Activated naive CD4-positive, alpha-beta T cell treated with Interleukin-2 at 50 U/mL for 16 hours (primary cell): ENCODE results near the gene DUSP22.

Source experiments
- DNase-seq: peaks from one replicate; pipeline ENCODE4 v3.0.0-alpha.2; 2020

DUSP22 gene

DNA sequence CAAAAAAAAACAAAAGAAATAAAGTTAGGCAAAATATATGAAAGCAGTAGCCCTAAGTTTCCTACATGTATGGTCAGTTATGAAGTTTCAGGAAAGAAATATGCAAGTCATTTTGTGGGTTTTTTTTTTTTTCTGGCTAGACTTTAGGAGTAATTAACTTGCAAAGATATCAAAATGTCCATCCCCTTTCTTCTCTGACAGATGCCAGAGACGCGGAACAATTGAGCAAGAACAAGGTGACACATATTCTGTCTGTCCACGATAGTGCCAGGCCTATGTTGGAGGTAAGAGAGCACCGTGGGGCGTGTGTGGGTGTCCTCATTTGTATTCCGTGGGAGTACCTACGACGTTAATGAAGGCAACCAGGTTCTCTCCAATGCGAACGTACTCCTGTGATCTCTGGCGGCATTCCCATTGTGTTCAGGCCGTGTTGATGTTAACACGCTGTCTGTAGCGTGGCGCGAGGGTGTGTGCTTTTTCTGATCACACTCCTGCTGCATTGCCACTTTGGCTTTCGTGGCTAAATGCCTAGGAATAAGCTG lies 19.5 kb downstream of the DUSP22 start:
- DNase-seq = no peak

DNA sequence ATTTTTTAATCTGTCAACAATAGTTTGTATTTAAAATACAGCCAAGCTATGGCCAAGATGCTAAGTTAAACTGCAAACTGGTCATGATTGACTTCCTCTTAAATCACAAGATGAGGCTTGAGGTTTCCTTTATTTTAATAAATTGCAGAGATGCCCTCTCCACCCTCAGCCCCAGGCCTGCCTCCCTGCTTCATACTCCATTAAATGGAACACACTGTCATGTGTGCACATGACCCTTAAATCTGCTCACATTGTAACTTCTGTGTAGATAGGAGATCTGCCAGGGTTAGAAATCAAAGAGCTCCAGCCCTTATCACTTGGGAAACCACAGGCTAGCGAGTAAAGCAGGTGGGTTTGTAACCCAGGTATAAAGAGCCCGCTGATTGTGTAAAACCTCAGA lies 20.8 kb downstream of the DUSP22 start:
- DNase-seq = no peak

DNA sequence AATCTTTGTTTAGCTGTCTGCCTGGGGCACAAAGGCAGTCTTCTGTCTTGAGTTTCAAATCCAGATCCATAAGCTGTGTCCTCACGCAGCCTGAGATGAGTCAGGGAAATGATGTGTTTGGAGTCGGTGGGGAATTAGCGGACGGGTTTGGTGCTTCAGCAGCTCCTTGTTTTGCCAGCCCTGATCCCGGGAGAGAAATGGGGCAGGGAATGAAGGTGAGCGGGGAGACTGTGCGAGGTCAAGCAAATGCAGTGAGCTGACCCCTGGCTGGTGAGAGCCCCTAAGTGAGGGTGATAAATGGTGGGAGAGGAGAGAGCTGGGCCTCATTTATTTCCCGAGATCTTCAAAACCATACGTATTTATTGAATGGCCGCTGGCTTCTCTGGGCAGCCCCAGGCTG lies 21.6 kb downstream of the DUSP22 start:
- DNase-seq = no peak

DNA sequence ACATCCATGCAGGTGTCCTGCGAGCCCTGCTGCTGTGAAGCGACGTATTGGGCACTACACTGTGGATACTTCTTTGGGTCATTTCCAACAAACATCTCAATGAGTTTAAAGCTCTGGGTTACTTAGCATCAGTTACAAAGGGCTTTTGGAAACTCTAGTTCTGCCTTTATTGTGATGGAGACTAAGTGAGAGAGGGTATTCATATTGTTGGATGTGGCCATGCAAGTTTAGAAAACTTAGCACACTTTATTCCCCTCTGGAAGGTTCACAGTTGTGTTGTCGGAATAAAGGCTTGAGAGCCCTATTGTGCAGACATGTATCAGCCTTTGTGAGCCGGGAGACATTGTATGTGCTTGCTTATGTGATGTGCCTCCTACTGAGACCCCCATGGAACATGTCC lies 22.1 kb downstream of the DUSP22 start:
- DNase-seq = no peak

DNA sequence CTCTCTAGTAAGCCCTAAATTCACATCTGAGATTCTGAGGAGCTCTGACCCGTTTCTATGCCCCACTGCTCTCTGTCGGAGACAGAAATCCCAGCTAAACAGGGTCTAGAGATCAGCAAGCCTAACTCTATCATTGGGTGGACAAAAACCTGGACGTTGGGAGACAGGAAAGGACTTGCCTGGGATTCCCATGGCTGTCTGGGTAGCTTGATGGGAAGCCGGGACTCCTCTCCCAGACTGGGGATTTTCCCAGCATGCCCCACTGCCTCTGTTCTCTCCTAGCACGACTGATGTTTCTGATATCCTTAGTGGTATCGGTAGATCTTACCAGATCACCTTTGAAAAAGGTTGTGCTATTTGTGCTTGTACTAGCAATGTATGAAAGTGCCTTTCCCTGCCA lies 22.9 kb downstream of the DUSP22 start:
- DNase-seq = no peak

DNA sequence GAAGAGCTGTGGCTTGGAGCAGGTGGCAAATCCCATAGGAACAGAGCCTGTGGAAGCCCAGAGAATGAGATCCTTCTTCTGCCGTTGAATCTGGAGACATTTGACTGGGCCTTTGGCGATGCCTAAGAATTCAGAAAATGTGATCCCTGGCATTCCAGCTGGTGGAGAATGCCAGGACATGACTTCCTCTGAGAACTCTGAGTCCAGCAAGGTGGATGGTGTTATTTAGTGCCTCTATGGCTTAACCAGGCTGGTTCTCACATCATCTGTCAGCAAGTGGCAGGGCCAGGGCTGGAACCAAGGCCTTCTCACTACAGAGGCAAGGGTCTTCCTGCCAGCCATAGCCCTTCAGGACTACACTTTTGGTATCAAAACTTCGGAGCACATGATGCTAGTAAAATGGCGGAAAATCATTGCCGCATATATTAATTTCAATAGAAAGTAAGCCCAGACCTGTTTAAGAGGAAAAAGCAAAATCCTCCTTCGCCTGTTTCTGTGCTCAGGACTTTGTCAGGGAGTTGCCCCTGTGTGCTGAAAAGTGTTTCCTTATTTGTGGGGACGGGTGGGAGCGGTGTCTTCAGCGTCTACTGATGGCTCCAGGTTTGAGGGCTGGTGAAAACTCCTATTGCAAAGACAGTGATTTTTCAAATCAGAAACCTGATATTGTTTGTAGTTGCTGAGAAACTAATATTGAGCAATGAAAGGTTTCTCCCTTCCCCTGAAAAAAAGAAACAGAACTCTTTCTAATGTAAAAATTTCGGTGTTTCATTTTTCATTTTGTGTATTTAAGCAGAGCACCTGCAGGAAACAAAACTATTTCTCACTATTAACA lies 23.9 kb downstream of the DUSP22 start:
- no peak for DNase-seq

DNA sequence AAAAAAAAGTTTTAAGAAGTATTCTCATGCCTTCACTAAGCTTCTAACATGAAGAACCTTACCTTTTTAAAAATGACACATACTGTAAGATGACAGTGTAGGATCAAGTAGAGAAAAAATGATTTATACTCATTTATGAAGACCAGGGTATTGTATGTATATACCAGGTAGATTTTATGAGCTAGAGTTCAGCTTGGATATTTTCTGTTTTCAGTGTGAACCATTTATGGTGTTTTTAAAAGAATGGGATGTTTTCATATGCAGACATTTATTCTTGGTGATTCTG lies 24.4 kb downstream of the DUSP22 start:
- no peak for DNase-seq

DNA sequence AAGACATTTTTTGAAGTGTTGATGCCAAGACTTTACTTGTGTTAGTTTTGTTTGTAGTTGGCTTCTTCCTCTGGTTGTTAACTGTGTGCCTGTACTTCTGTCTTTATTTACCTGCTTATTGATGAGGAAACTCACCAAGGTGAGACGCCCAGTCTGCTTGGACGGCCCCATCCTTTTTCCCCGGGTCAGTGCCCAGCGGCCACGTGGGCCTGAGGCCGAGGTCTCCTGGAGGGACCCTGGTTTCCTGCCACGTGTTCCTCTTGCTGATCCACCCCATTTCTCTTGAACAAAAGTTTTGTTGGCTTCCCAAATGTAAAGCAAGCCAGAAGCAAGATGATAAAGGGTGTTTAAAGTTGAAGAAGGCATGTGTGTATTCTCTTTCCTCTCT lies 24.8 kb downstream of the DUSP22 start:
- no peak for DNase-seq

DNA sequence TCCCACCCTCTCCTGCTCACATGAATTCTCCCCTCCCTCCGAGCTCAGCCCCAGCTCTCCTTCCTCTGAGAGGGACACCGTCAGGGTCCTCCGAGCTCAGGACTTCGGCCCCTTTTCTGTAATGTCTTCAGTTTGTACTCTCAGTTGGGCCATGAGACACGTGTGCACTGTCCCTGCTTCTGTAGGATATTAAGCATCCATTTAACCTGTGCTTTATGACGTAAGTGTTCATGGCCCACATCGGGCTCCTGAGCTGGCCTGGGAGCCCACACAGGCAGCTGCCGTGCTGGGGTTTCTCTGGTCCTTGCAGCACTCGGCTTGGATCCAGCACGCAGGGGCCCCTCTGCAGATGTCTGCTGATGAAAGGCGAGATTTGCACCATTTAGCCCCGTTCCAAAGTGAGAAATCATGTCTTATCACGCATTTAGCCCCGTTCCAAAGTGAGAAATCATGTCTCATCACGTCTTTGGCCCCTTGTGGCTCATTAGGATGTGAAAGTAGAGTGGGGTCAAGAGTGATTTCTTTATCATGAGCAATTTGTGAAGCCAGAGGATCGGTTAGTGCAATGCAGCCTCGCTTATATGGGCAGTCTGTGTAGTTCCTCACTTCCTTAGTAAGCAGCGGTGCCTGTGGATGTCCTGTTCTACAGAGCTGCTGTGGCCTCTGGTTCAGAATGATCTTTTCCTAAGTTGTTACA lies 25.3 kb downstream of the DUSP22 start:
- no peak for DNase-seq

DNA sequence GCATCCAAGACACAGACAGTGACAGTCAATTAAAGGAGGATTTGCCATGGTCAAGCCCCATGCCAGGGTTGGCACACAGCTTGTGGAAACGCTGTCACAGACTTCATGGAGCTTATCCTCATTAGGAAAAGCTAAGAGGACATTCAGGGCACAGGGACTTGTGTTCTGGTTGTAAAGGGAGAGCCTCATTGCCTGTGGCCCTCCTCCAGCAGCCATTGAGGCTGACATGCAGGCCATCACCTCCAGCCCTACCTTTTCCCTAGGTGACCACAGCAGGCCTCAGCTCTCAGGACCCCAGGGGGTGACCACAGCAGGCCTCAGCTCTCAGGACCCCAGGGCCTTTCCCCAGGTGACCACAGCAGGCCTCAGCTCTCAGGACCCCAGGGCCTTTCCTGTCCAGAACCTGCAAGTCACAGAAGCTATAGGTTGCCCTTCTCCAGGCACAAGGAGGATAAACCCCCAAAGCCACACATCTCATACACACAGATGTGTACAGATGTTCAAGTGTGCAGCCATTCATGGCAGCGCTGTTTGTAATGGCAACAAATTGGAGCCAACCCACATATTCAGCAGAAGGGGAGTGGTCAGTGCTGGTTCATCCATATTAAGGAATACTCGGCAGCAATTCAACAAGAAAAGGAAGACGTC lies 26.1 kb downstream of the DUSP22 start:
- no peak for DNase-seq

DNA sequence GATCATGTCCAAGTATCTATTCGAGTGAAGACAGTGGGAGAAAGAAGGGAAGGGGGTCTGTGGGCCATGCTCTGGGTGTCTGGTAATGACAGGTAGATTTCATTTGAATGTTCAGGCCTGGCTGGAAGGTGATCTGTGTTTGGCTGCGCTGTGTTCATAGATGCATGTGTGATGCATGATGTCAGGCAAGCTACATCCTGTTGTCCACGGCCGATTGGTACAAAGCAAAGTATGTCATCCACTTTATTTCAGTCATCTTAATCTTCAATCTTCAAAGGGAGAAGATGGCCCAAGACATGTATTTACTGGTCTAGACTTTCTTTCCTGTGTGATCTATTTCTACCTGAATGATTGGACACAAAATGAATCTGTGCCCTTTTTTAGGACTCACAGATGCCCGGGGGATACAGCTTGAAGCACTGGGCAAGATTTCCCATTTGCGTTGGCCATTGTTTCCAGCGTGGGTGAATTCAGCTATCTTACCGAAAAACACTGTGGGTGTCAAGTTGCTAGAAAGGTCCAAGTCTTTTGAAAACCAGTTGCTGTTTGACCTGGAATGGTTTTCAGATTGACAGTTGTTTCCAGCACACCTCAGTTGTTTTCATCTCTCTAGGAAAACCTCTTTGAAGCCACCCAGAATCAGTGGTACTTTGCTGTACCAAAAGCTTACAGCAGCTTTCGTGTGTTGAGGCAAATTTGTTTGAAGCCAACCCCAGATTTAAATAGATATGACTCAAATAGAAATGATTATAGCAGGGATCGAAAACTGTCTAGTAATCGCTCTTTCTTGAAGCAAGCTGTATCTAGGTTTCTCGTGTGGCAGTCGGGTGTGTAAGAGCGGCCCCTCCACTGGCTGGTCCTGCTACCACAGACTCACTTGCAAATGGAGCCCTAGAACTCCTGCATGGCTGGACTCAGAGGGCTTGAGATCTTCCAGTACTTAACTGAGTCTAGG lies 27.2 kb downstream of the DUSP22 start:
- DNase-seq = peak; percentile 19

DNA sequence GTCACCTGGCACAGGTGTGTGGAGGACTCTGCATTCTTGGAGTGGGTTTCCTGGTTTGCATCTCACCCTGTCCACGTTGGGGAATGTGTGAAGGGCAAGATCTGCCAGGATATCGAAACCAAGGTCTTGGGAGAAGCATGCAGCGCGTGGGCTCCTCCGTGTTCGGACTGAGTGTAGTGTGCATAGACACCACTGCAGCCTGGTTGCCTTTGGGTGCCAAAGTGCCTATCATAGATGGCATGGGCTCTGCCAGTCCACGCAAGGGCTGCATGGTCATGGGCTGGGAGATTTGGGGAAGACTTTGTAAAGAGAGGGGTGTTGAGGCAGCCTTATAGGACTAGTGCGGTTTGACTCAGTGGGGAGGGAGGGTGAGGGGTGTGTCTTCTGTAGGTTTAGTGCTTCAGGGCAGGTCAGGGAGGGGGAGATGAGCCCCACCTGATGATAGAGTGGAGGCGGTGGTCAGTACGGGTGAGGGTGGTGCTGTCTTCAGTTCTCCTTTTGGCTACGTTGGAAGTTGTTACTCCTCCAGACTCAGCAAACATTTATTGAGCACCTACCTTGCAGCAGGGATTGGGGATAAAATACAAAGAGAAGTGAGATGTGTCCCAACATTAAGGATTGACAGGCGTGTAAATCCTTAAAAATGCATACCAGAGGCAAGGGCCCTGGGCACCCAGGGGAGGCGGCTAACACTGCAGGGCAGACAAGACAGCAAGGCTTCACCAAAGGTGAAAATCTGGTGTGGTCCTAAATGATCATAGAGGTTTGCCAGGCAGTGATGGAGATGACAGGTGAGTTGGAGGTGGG lies 28.3 kb downstream of the DUSP22 start:
- DNase-seq = no peak

DNA sequence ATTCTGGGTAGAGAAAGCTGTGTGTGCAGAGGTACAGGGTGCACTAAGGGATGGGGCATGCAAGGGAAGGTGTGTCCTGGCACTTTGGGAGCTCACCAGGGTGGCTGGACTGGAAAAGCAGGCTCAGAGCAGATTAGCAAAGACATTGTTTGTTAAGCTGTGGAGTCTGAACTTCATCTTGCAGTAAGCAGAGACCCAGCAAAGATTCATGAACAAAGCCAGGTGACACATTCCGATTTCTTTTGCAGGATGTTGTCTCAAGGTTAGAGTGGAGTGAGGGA lies 28.8 kb downstream of the DUSP22 start:
- no peak for DNase-seq

DNA sequence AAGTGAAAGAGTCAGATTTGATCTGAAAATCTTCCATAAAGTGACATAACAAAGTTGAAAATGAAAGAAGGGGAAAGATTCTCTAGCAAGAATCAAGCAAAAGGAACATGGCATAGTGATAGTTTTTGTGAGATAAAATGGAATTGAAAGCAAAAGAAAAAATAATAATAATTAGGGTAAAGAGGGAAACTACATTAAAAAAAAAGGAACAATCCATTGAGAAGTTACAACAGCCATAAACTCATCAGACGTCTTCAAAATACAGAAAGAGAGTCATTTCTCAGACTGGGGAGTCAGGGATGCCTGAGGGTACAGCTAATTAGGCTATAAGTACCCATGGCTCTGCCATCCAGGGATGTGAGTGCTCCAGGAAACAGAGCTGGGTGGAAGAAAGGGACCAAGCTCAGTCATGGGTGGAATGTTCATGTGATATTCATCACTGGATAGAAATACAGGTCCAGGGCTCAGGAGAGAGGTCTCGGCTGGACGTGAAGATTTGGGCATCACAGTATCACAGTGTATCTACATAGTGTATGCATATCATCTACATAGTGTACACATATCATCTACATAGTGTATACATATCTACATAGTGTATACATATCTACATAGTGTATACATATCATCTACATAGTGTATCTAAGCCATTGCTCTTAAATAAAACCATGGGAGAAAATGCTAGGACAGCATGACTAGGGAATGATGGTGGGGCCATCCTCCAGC lies 29.4 kb downstream of the DUSP22 start:
- DNase-seq = no peak

DNA sequence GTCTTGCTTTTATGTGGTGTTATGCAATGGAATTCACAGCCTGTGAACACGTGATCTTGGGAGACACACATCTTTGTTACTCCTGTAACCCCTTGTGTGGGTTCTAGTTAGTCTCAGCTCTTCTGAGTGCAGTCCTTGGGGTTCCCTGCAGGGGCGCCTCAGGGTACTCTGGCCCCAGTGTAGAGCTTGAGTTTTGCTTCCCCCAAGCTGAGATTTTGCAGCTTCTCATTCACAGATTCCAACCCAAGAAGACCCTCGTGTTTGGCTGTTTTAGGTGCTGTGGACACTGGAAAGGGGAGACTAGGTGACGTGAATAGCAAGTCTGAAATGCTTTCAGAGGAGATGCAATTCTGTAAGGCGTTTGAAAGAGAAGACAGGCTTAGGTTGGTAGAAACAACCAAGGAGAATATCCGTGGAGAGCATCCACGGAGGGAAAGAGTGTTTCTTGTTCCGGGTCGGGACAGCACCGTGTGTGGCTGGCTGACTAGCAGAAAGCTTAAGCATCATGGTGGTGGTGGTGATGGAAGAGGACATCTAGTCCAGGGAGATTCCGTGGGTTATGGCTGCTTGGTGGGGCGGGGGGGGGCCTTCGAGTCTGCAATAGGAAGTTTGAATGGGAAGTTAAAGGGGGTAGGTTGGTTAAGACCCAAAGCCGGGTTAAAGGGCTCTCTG lies 30.1 kb downstream of the DUSP22 start:
- DNase-seq = no peak

DNA sequence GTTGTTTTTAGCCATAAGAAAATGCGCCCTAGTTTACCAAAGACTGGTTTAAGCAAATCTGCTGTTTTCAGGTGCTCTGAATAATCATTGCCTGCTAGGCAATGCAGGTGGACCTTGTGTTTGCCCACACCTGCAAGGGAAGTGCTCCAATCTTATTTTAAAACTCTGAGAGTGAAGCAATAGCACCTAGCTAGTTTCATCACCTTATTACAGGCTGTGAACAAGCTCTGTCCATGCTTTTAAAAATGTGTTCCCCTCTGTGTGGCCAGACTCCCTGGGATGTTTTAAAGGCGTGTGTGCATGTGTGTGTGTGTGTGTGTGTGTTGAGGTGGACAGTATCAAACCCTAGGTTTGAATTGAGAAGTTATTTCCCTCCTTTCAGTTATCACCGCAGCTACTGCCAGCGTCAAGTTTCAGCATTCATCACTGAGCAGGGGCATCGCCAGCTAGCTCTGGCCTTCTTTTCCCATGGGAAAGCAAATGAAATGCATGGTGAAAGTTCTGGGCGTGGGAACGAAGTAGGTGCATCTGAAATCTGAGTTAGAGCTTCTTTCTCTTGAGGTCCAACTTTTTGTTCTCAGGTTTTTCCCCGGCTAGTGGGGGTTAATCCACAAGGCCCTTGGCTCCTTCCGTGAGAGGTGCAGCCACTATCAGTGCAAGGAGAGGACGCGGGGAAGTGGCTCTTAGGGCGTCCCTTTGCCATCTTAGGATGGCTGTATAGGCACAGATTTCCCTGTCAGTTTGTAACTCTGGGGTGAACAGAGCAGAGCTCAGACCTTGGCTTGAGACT lies 30.8 kb downstream of the DUSP22 start:
- no peak for DNase-seq

DNA sequence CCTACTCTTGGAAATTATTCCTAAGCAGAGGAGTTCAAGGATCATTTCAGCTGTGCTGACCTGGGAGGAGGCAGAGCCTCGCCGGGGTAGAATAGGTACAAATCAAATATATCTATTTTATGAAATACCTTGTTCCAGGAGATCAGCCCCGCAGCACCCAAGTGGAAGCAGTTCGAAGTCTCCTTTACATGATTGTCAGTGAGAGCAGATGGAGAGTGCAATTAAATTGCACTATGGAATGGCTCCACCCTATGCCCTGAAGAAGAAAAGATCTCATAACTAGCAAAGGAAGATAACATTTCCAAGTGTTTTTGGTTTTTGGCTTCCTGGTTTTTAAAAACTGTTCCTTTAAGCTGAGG lies 31.4 kb downstream of the DUSP22 start:
- no peak for DNase-seq

DNA sequence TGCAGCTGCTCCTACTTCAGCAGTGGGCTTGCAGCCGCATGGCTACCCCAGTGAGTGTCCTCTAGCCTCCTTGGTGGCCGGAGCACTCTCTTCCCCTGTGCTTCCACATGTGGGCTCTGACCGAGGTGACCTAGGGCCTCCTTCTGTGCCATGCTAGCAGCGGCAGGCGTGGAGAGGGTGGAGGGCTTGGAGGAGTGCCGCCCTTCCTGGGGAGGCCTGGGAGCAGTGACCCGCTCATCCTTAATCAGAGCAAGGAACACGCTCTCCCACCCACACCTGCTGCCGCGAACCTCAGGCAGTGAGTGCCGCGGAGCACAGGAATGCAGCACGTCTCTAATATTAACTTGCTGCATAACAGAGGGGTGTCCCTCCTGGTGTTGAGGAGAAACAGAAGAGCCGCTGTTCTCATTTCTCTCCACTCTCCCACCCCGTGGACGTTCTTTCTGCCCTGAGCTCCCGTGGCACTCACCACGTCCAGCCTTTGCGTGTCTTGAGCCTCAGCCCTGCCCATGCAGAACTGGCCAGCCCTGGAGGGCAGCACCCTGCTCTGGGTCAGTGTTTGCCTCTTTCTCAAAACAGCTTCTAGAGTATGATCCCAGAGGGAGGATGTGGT lies 31.9 kb downstream of the DUSP22 start:
- no peak for DNase-seq

DNA sequence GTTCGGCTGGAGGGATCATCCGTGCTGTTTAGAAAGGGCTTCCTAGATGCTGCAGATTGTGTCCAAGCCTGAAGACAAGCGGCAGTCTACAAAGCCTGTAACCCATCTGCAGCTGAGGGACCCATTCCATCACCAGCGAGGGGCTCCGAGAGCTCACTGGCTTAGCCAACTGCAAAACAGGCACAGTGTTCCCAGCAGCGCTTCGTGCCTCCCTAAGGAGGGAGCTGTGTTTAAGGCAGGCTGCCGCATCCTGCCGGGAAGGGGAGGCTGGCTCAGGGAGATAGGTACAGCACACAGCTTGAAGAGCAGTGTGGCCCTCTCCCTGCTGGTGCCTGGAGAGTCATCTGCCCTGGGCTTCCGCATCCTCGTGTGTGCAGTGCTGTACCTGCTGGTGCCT lies 32.4 kb downstream of the DUSP22 start:
- DNase-seq = no peak
